CD4-positive, CD25-positive, alpha-beta regulatory T cell (primary cell): ENCODE data around the gene PSTK. TPM values are rescaled to one million over a fixed set of nuclear protein-coding genes. Genes with fewer than 3 reads are reported as not detected.

ENCODE experiments used
- ATAC-seq, 2 donors: fragments of 150-1000 bp; cut with Tn5 transposase; one replicate each; pipeline ENCODE4 v1.10.0; 2021; ENCODE audit warnings: low read depth in 2 of 2, moderate number of reproducible peaks in 2 of 2, moderate library complexity in 1 of 2
- DNase-seq, 3 donors: peaks; one replicate each; pipeline versions ENCODE4 v3.0.0 to v3.0.0-alpha.2; 2012 to 2022; ENCODE audit warnings: mixed read lengths in 1 of 3
- H3K27ac ChIP-seq: one replicate; pipeline ENCODE4 v1.7.0; 2013; ENCODE audit warnings: mild to moderate bottlenecking, low read length; ENCODE audit not compliant: insufficient read depth, poor library complexity, severe bottlenecking
- H3K27me3 ChIP-seq: one replicate; pipeline ENCODE4 v1.7.0; 2013; ENCODE audit warnings: low read length; ENCODE audit not compliant: control insufficient read depth, insufficient read depth
- H3K36me3 ChIP-seq: one replicate; pipeline ENCODE4 v1.7.0; 2013; ENCODE audit warnings: mild to moderate bottlenecking, low read length, moderate library complexity; ENCODE audit not compliant: control insufficient read depth, insufficient read depth
- H3K4me1 ChIP-seq: 2 replicates; pipeline ENCODE4 v1.7.0; 2013; ENCODE audit warnings: mild to moderate bottlenecking, low read length; ENCODE audit not compliant: insufficient read depth, control insufficient read depth, poor library complexity, severe bottlenecking
- H3K4me3 ChIP-seq: one replicate; pipeline ENCODE4 v1.7.0; 2013; ENCODE audit warnings: low read depth, mild to moderate bottlenecking, low read length, moderate library complexity
- H3K9me3 ChIP-seq, 2 experiments: 1 replicate in 1 of 2; 2 replicates in 1 of 2; pipeline ENCODE4 v1.7.0; 2013; ENCODE audit warnings: low read length in 2 of 2, mild to moderate bottlenecking in 1 of 2, moderate library complexity in 1 of 2; ENCODE audit not compliant: control insufficient read depth in 2 of 2
- H3K27ac Mint-ChIP-seq, 3 donors: one replicate each; pipeline ENCODE4 v1.8.0; 2020 to 2022; ENCODE audit warnings: mild to moderate bottlenecking in 3 of 3, mixed read lengths in 3 of 3, moderate library complexity in 2 of 3
- H3K27me3 Mint-ChIP-seq: one replicate; pipeline ENCODE4 v1.8.0; 2022; ENCODE audit warnings: mild to moderate bottlenecking, mixed read lengths
- H3K36me3 Mint-ChIP-seq: one replicate; pipeline ENCODE4 v1.8.0; 2020; ENCODE audit warnings: mixed read lengths
- H3K4me1 Mint-ChIP-seq, 4 donors: one replicate each; pipeline ENCODE4 v1.8.0; 2020 to 2022; ENCODE audit warnings: mixed read lengths in 4 of 4, mild to moderate bottlenecking in 1 of 4
- H3K4me3 Mint-ChIP-seq, 4 donors: one replicate each; pipeline ENCODE4 v1.8.0; 2020 to 2022; ENCODE audit warnings: mild to moderate bottlenecking in 4 of 4, mixed read lengths in 4 of 4, moderate library complexity in 3 of 4
- H3K9me3 Mint-ChIP-seq, 7 donors: one replicate each; pipeline ENCODE4 v1.8.0; 2020 to 2022; ENCODE audit warnings: mixed read lengths in 7 of 7, mild to moderate bottlenecking in 3 of 7, moderate library complexity in 2 of 7
- polyA plus RNA-seq, 4 donors: library from polyadenylated mRNA; unstranded; fragments of 300-500 nt; fragmentation: Illumina TruSeq; gene quantifications; one replicate each; pipeline ENCODE4 v1.2.3, GENCODE V29; 2021
- total RNA-seq: library from RNA; stranded (reverse); gene quantifications from one replicate; pipeline ENCODE4 v1.2.3, GENCODE V29; 2022

PSTK gene
- total and polyA plus RNA-seq, 5 donors from 2014 or later: 4.1 to 9.5 (median 8.4) TPM

GRCh38 chr10:122954731-122955050 lies 25.5 kb upstream of the PSTK start:
- Mint-ChIP-seq H3K36me3 (peaks cover 10% of the 10 kb centered on the region), H3K4me1 (peaks cover 20 to 47% (median 29%) of the 10 kb centered on the region in 4 donors), H3K4me3 (peak overlapping the region; percentile 56 to 95 (median 93)), H3K9me3 (peaks cover 0 to 3% (median 0%) of the 10 kb centered on the region in 7 donors), H3K27me3 (peaks cover 9% of the 10 kb centered on the region), H3K27ac (peak overlapping the region; percentile 91 to 95 (median 92))
- DNase-seq (no peak), ATAC-seq (no peak)
- H3K27me3 ChIP-seq: no peaks in the 10 kb centered on the region
- no peak overlapping the region for H3K27ac ChIP-seq
- peaks cover 17% of the 10 kb centered on the region for H3K4me1 ChIP-seq
- H3K4me3 ChIP-seq: no peak overlapping the region
- H3K36me3 ChIP-seq: no peaks in the 10 kb centered on the region
- peaks cover 0 to 6% of the 10 kb centered on the region in 2 experiments for H3K9me3 ChIP-seq

GRCh38 chr10:122955892-122956291 lies 24.3 kb upstream of the PSTK start:
- DNase-seq (no peak), ATAC-seq (no peak)
- Mint-ChIP-seq H3K9me3 (peaks cover 0 to 3% (median 0%) of the 10 kb centered on the region in 7 donors), H3K4me3 (peak overlapping the region in 1 of 4 donors; percentile 95), H3K27me3 (peaks cover 9% of the 10 kb centered on the region), H3K36me3 (peaks cover 6% of the 10 kb centered on the region), H3K4me1 (peaks cover 10 to 38% (median 21%) of the 10 kb centered on the region in 4 donors), H3K27ac (no peak overlapping the region)
- Histone ChIP-seq H3K4me1 (peaks cover 17% of the 10 kb centered on the region), H3K27ac (no peak overlapping the region), H3K9me3 (peaks cover 0 to 6% of the 10 kb centered on the region in 2 experiments), H3K36me3 (no peaks in the 10 kb centered on the region), H3K27me3 (no peaks in the 10 kb centered on the region), H3K4me3 (no peak overlapping the region)

DNA sequence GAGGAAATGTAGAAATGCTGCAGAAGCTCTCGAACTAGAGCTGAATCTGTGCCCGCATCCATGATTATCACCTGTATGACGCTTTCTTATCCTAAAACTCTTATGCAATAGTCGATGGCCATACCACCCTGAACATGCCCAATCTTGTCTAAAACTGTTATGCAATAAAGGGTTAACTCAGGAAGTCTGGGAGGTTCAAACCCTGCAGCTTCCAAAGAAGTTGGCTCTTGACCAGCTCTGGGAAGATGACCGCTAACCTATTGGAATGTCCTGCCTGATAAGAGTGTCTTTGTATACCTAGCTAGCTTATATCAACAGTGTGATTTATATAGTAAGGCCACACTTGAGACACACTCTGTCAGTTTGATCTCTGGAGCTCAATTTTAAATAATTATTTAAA lies 22.7 kb upstream of the PSTK start:
- Mint-ChIP-seq H3K27ac (no peak overlapping the region), H3K4me1 (peaks cover 10 to 27% (median 16%) of the 10 kb centered on the region in 4 donors), H3K9me3 (peaks cover 0 to 3% (median 0%) of the 10 kb centered on the region in 7 donors), H3K36me3 (peaks cover 6% of the 10 kb centered on the region), H3K4me3 (no peak overlapping the region), H3K27me3 (peaks cover 14% of the 10 kb centered on the region)
- H3K4me1 ChIP-seq: peaks cover 15% of the 10 kb centered on the region
- peaks cover 8% of the 10 kb centered on the region for H3K27me3 ChIP-seq
- DNase-seq: no peak
- ATAC-seq: no peak
- H3K27ac ChIP-seq: no peak overlapping the region
- peaks cover 0 to 6% of the 10 kb centered on the region in 2 experiments for H3K9me3 ChIP-seq
- no peak overlapping the region for H3K4me3 ChIP-seq
- H3K36me3 ChIP-seq: no peaks in the 10 kb centered on the region

- no peak for ATAC-seq
- Histone ChIP-seq H3K9me3 (peaks cover 15 to 22% of the 10 kb centered on the region in 2 experiments), H3K4me1 (no peaks in the 10 kb centered on the region), H3K27ac (no peak overlapping the region), H3K27me3 (peaks cover 26% of the 10 kb centered on the region), H3K4me3 (no peak overlapping the region), H3K36me3 (no peaks in the 10 kb centered on the region)
- H3K9me3 Mint-ChIP-seq: peaks cover 2 to 24% (median 17%) of the 10 kb centered on the region in 7 donors
- peaks cover 11% of the 10 kb centered on the region for H3K36me3 Mint-ChIP-seq
- H3K4me3 Mint-ChIP-seq: no peak overlapping the region
- no peak for DNase-seq
- H3K4me1 Mint-ChIP-seq: no peaks in the 10 kb centered on the region
- H3K27me3 Mint-ChIP-seq: peaks cover 39% of the 10 kb centered on the region
- no peak overlapping the region for H3K27ac Mint-ChIP-seq
These were observed 17.8 kb upstream of the PSTK start for GRCh38 chr10:122962405-122962804.

GRCh38 chr10:122966879-122967278 lies 13.3 kb upstream of the PSTK start:
- Histone ChIP-seq H3K27ac (no peak overlapping the region), H3K9me3 (peaks cover 16 to 30% of the 10 kb centered on the region in 2 experiments), H3K27me3 (peaks cover 28% of the 10 kb centered on the region), H3K36me3 (no peaks in the 10 kb centered on the region), H3K4me1 (no peaks in the 10 kb centered on the region), H3K4me3 (no peak overlapping the region)
- ATAC-seq (no peak), DNase-seq (no peak)
- Mint-ChIP-seq H3K27ac (no peak overlapping the region), H3K4me3 (no peak overlapping the region), H3K36me3 (peaks cover 9% of the 10 kb centered on the region), H3K4me1 (no peaks in the 10 kb centered on the region), H3K27me3 (peaks cover 56% of the 10 kb centered on the region), H3K9me3 (peaks cover 4 to 34% (median 22%) of the 10 kb centered on the region in 7 donors)

- Histone ChIP-seq H3K9me3 (peaks cover 16 to 30% of the 10 kb centered on the region in 2 experiments), H3K4me3 (no peak overlapping the region), H3K36me3 (no peaks in the 10 kb centered on the region), H3K27ac (no peak overlapping the region), H3K27me3 (peaks cover 22% of the 10 kb centered on the region), H3K4me1 (no peaks in the 10 kb centered on the region)
- DNase-seq (no peak), ATAC-seq (no peak)
- Mint-ChIP-seq H3K27me3 (peaks cover 52% of the 10 kb centered on the region), H3K27ac (no peak overlapping the region), H3K4me1 (no peaks in the 10 kb centered on the region), H3K4me3 (no peak overlapping the region), H3K36me3 (peaks cover 9% of the 10 kb centered on the region), H3K9me3 (peaks cover 4 to 34% (median 20%) of the 10 kb centered on the region in 7 donors)
These were observed 11.5 kb upstream of the PSTK start for GRCh38 chr10:122968698-122969097.

- Histone ChIP-seq H3K4me3 (no peak overlapping the region), H3K4me1 (no peaks in the 10 kb centered on the region), H3K36me3 (no peaks in the 10 kb centered on the region), H3K27me3 (peaks cover 7% of the 10 kb centered on the region), H3K27ac (no peak overlapping the region), H3K9me3 (no peaks in the 10 kb centered on the region)
- Mint-ChIP-seq H3K9me3 (peaks cover 0 to 3% (median 0%) of the 10 kb centered on the region in 7 donors), H3K27ac (no peak overlapping the region), H3K4me3 (no peak overlapping the region), H3K4me1 (no peaks in the 10 kb centered on the region), H3K36me3 (no peaks in the 10 kb centered on the region), H3K27me3 (peaks cover 22% of the 10 kb centered on the region)
- no peak for ATAC-seq
- DNase-seq: no peak
These were observed 6.2 kb upstream of the PSTK start for GRCh38 chr10:122974023-122974422.

GRCh38 chr10:122974543-122975064 lies 5.6 kb upstream of the PSTK start:
- no peak for DNase-seq
- no peak overlapping the region for H3K27ac ChIP-seq

More at GRCh38 chr10:122974543-122975064, 5.6 kb upstream of the PSTK start:
- Mint-ChIP-seq H3K9me3 (no peaks in the 10 kb centered on the region), H3K36me3 (no peaks in the 10 kb centered on the region), H3K4me3 (no peak overlapping the region), H3K27me3 (peaks cover 22% of the 10 kb centered on the region), H3K27ac (no peak overlapping the region), H3K4me1 (no peaks in the 10 kb centered on the region)
- peaks cover 5% of the 10 kb centered on the region for H3K27me3 ChIP-seq
- H3K4me3 ChIP-seq: no peak overlapping the region
- H3K9me3 ChIP-seq: no peaks in the 10 kb centered on the region
- H3K4me1 ChIP-seq: no peaks in the 10 kb centered on the region
- no peak for ATAC-seq
- H3K36me3 ChIP-seq: no peaks in the 10 kb centered on the region
